Ishikawa (cell line): ENCODE results near the gene SPEM1.

Experiments
- CEBPB ChIP-seq: IDR thresholded peaks from 2 replicates; pipeline ENCODE4 v1.6.1; 2012
- EGR1 ChIP-seq: IDR thresholded peaks from 2 replicates; pipeline ENCODE4 v1.6.1; 2012
- EP300 ChIP-seq: IDR thresholded peaks from 2 replicates; pipeline ENCODE4 v1.6.1; 2012; ENCODE audit warnings: borderline replicate concordance
- FOXM1 ChIP-seq: IDR thresholded peaks from 2 replicates; pipeline ENCODE4 v1.6.1; 2012; ENCODE audit warnings: low read depth, borderline replicate concordance
- NFIC ChIP-seq: IDR thresholded peaks from 2 replicates; pipeline ENCODE4 v1.6.1; 2012
- RAD21 ChIP-seq: IDR thresholded peaks from 2 replicates; pipeline ENCODE4 v1.6.1; 2012; ENCODE audit warnings: low read depth
- REST ChIP-seq: IDR thresholded peaks from 2 replicates; pipeline ENCODE4 v1.6.1; 2012; ENCODE audit warnings: low read depth, mild to moderate bottlenecking
- TAF1 ChIP-seq: IDR thresholded peaks from 2 replicates; pipeline ENCODE4 v1.6.1; 2012; ENCODE audit warnings: low read depth, mild to moderate bottlenecking
- TEAD4 ChIP-seq: IDR thresholded peaks from 2 replicates; pipeline ENCODE4 v1.6.1; 2012
- YY1 ChIP-seq: IDR thresholded peaks from 2 replicates; pipeline ENCODE4 v1.6.1; 2012; ENCODE audit warnings: low read depth
- ZBTB7A ChIP-seq: IDR thresholded peaks from 2 replicates; pipeline ENCODE4 v1.6.1; 2012; ENCODE audit warnings: low read depth
- TF ChIP-seq, protein P1 (sequence below): IDR thresholded peaks from 2 replicates; pipeline ENCODE4 v1.6.1; 2012
- TF ChIP-seq, protein P2 (sequence below): IDR thresholded peaks from 2 replicates; pipeline ENCODE4 v1.6.1; 2012

DNA sequence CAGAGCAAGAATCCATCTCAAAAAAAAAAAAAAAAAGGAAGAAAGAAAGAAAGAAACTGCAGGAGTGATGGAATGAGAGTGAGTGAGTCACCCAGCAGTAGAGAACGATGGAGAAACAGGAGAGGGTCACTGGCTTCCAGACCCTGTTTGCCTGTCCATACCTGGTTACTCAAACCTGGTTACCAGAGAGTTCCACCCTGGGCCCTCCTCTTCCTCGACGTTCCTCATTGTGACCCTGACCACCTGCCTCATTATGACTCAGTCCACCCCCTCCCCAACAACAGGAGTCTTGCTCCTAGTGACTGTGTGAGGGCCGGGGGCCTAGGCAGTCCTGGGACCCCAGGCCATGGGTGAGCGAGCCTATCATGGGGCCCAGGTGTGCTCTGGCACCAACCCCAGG lies 8.4 kb downstream of the SPEM1 start, which contains the start of gene SPEM3:
- no peak for TF ChIP-seq REST
- no peak for TF ChIP-seq EP300
- TF ChIP-seq NFIC = no peak
- TF ChIP-seq CEBPB = no peak
- TF ChIP-seq RAD21 = no peak
- no peak for TF ChIP-seq YY1
- no peak for TF ChIP-seq TAF1
- TF ChIP-seq TEAD4 = no peak
- TF ChIP-seq, protein P1, sequence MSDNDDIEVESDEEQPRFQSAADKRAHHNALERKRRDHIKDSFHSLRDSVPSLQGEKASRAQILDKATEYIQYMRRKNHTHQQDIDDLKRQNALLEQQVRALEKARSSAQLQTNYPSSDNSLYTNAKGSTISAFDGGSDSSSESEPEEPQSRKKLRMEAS = no peak
- TF ChIP-seq, protein P2, sequence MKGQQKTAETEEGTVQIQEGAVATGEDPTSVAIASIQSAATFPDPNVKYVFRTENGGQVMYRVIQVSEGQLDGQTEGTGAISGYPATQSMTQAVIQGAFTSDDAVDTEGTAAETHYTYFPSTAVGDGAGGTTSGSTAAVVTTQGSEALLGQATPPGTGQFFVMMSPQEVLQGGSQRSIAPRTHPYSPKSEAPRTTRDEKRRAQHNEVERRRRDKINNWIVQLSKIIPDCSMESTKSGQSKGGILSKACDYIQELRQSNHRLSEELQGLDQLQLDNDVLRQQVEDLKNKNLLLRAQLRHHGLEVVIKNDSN = no peak
- TF ChIP-seq FOXM1 = no peak
- TF ChIP-seq EGR1 = no peak
- no peak for TF ChIP-seq ZBTB7A
